ENCODE measurements around the gene OR10W1.

The OR10W1 gene

DNA sequence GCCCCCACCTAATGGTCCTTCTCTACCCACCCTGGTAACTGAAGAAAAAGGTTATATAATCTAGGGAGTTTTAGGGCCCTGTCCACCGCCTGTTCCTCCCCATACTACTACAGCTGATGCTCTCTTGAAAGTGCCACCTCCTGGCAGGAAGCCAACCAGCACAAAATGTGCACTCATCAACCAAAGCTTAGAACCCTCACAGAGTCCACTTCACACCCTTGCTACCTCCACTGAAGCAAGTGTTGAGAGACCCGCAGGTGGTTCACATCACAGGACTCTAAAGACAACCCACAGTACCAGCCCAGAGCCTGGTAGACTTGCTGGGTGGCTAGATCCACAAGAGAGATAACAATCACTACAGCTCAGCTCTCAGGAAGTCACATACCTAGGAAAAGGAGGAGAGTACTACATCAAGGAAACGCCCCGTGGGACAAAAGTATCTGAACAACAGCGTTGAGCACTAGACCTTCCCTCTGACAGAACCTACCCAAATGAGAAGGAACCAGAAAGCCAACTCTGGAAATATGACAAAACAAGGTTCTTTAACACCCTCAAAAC, 17.5 kb upstream of the OR10W1 start:
- no peak for DNase-seq (ENCODE audit: extremely low read depth, low read depth)
- H3K4me3 ChIP-seq (replicated peaks; ENCODE audit: low read depth, low read length): no peak overlapping the region
- TF ChIP-seq, protein P1, sequence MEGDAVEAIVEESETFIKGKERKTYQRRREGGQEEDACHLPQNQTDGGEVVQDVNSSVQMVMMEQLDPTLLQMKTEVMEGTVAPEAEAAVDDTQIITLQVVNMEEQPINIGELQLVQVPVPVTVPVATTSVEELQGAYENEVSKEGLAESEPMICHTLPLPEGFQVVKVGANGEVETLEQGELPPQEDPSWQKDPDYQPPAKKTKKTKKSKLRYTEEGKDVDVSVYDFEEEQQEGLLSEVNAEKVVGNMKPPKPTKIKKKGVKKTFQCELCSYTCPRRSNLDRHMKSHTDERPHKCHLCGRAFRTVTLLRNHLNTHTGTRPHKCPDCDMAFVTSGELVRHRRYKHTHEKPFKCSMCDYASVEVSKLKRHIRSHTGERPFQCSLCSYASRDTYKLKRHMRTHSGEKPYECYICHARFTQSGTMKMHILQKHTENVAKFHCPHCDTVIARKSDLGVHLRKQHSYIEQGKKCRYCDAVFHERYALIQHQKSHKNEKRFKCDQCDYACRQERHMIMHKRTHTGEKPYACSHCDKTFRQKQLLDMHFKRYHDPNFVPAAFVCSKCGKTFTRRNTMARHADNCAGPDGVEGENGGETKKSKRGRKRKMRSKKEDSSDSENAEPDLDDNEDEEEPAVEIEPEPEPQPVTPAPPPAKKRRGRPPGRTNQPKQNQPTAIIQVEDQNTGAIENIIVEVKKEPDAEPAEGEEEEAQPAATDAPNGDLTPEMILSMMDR (IDR thresholded peaks at IDR 0.05; ENCODE audit: low read depth, low read length, missing control alignments): no peak

DNA sequence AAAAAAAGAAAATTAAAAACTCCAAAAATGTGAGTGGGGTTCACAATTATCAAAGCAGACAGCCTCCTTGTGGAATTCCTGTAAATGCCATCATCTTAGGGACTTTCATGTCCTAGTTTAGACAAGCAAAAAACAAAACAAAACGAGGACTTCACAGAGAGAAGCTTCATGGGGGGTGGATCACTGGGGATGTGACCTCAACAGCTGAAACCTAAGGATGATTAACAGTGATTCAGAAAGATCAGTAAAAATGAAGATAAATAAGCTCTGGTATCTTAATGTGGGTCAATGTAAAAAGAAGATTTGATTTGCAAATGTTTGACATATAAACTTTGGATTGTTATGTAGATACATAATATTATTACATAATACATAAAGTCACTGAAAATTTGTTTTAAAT, 8.1 kb upstream of the OR10W1 start:
- TF ChIP-seq, protein P1 (IDR thresholded peaks at IDR 0.05; ENCODE audit: low read depth, low read length, missing control alignments): no peak
- H3K4me3 ChIP-seq (replicated peaks; ENCODE audit: low read depth, low read length): no peak overlapping the region
- no peak for DNase-seq (ENCODE audit: extremely low read depth, low read depth)

DNA sequence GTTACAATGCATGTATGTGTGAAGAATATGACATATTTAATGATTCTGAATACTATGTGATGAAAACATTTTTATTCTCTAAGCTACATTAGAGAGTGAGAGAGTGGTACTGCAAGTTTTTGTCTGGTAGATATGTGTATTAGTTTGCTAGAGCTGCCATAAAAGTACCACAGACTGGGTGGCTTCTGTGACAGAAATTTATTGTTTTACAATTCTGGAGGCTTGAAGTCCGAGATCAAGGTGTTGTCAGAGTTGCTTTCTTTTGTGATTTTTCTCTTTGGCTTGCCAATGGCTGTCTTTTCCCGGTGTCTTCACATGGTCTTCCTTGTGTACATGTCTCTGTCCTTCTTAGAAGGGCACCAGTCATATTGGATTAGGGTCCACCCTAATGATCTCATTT, 6.9 kb upstream of the OR10W1 start:
- DNase-seq (ENCODE audit: extremely low read depth, low read depth): no peak
- TF ChIP-seq, protein P1 (IDR thresholded peaks at IDR 0.05; ENCODE audit: low read depth, low read length, missing control alignments): no peak

DNA sequence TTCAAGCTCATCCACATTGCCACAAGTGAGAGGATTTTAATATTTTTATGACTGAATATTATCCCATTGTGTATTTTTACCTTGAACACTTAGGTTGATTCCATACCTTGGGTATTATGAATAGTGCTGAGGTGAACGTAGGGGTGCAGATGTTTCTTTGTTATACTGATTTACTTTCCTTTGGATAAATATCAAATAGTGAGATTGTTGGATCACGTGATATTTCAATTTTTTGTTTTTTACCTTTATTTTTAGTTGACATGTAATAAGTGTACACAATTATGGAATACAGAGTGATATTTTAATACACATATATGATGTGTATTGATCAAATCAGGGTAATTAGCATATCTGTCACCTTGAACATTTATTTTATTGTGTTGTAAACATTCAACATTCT, 8.1 kb downstream of the OR10W1 start:
- TF ChIP-seq, protein P1 (IDR thresholded peaks at IDR 0.05; ENCODE audit: low read depth, low read length, missing control alignments): no peak
- H3K4me3 ChIP-seq (replicated peaks; ENCODE audit: low read depth, low read length): no peak overlapping the region
- no peak for DNase-seq (ENCODE audit: extremely low read depth, low read depth)

More for the DNA sequence above, 6.9 kb upstream of the OR10W1 start:
- H3K4me3 ChIP-seq (replicated peaks; ENCODE audit: low read depth, low read length): no peak overlapping the region

DNA sequence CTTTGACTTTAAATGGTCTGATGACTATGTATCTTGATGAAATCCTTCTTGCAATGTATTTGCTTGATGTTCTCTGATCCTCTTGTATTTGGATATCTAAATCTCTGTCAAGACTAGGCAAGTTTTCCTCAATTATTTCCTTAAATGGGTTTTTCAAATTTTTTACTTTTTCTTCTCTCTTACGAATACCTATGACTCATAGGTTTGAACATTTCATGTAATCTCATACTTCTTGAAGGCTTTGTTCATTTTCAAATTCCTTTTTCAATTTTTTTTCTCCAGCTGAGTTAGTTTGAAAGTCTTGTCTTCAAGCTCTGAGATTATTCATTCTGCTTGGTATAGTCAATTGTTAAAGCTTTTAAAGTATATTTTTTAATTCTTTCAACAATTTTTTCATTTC, 13.1 kb downstream of the OR10W1 start:
- DNase-seq (ENCODE audit: extremely low read depth, low read depth): no peak
- TF ChIP-seq, protein P1 (IDR thresholded peaks at IDR 0.05; ENCODE audit: low read depth, low read length, missing control alignments): no peak
- no peak overlapping the region for H3K4me3 ChIP-seq (replicated peaks; ENCODE audit: low read depth, low read length)

DNA sequence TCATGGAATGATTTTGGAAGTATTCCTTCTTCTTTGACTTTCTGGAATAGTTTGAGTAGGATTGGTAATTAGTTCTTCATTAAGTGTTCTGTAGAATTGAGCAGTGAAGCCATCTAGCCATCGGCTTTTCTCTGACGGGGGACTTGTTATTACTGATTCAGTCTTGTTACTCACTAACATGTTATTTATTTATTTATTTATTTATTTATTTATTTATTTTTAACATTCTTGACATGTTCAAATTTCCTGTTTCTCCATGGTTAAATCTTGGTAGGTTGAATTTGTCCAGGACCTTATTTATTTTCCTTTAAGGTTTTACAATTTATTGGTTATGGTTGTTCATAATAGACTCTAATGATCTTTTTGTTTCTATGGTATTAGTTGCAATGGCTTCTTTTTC, 24.1 kb downstream of the OR10W1 start:
- TF ChIP-seq, protein P1 (IDR thresholded peaks at IDR 0.05; ENCODE audit: low read depth, low read length, missing control alignments): no peak
- H3K4me3 ChIP-seq (replicated peaks; ENCODE audit: low read depth, low read length): no peak overlapping the region
- no peak for DNase-seq (ENCODE audit: extremely low read depth, low read depth)

Measured in HFF-Myc (cell line).